Pancreas (tissue), 10 donors: ENCODE measurements around the gene ANKRD34A. TPM values are rescaled to one million over a fixed set of nuclear protein-coding genes. Genes with fewer than 3 reads are reported as not detected.

Source experiments
- ATAC-seq, 4 donors: fragments of 200-7000 bp; cut with Tn5 transposase; one replicate each; pipeline versions ENCODE4 v1.8.0 to v1.9.1; 2020; ENCODE audit warnings: mild to moderate bottlenecking in 4 of 4, moderate library complexity in 4 of 4
- DNase-seq, 6 donors: peaks; one replicate each; pipeline ENCODE4 v3.0.0-alpha.2; 2020
- FAIRE-seq: peaks from 2 replicates; lab custom pipeline; 2012; peaks lifted over from hg19 to GRCh38; lab: Jason Lieb, UNC
- H3K27ac ChIP-seq, 4 donors: fragments of 200-600 bp; sonication (generic); 1 replicate in 3 of 4; 2 replicates in 1 of 4; pipeline versions ENCODE4 v1.5.0 to v1.8.0; 2020
- H3K27me3 ChIP-seq, 4 donors: fragments of 200-600 bp; one replicate each; pipeline ENCODE4 v1.8.0; 2021
- H3K36me3 ChIP-seq, 3 donors: fragments of 200-600 bp; sonication (generic) in 1 of 3; one replicate each; pipeline versions ENCODE4 v1.5.0 to v1.8.0; 2020 to 2021
- H3K4me1 ChIP-seq, 3 donors: fragments of 200-600 bp; one replicate each; pipeline ENCODE4 v1.8.0; 2021
- H3K4me3 ChIP-seq, 4 donors: fragments of 200-600 bp; sonication (generic) in 2 of 4; one replicate each; pipeline versions ENCODE4 v1.5.0 to v1.8.0; 2020 to 2021
- H3K9me3 ChIP-seq, 4 donors: fragments of 200-600 bp; one replicate each; pipeline ENCODE4 v1.8.0; 2021
- CTCF ChIP-seq, 4 donors: fragments of 200-600 bp; sonication (generic) in 3 of 4; IDR thresholded peaks; one replicate each; pipeline versions ENCODE4 v1.5.0 to v1.8.0; 2021; ENCODE audit warnings: antibody characterized with exemption in 4 of 4
- WGBS, 2 donors: extraction: QIAGEN DNeasy Blood & Tissue Kit; methylation state at CpG; one replicate each; pipeline ENCODE4 v1.1.7; 2013; 5-methylcytosine and 5-hydroxymethylcytosine counted together
- intact Hi-C, 3 donors: fragments of 100-400 bp; cut with DNase I; formaldehyde crosslinking; loops; one replicate each; pipeline versions ENCODE4 v1.11.1 to v1.14.2; 2022
- polyA plus RNA-seq, 2 donors: library from polyadenylated mRNA; stranded (reverse); fragments of 200-250 nt; gene quantifications; one replicate each; pipeline ENCODE4 v1.2.3, GENCODE V29; 2013
- total RNA-seq, 6 donors: library from RNA; stranded (reverse); fragmentation: NEBNext Ultra II Directional in 4 of 6; extraction: Animal tissue kit (Norgen Biotek cat#: 25700) in 4 of 6; gene quantifications; one replicate each; pipeline versions ENCODE4 v1.2.1 to v1.2.4, GENCODE V29; 2021 to 2023
- donor health status: healthy with polysubstance abuse.
- donor health status: DM: no; HTN: no; CAD: no; lungs with moderate emphysema.
- donor health status: DM: no; HTN: no; CAD: no.
- donor health status: control.
- donor health status: control.
- donor health status: Bipolar disorder and iron deficiency.
- donor health status: DM: yes; HTN: yes; CAD: no.
- donor health status: DM: no; HTN: no; CAD: no.
- donor health status: DM: no; HTN: no; CAD: no.
- donor health status: DM: yes; HTN: yes; CAD: no.

Gene ANKRD34A
- total and polyA plus RNA-seq, 8 donors = 0.04 to 0.38 (median 0.23) TPM

GRCh38 chr1:145975216-145975615 is 10.8 kb upstream of the ANKRD34A start:
- DNase-seq (peak in 1 of 6 donors; percentile 13), ATAC-seq (no peak), FAIRE-seq (no peak)
- Histone ChIP-seq H3K36me3 (no peaks in the 10 kb centered on the region), H3K4me3 (no peak overlapping the region), H3K27me3 (no peaks in the 10 kb centered on the region), H3K9me3 (no peaks in the 10 kb centered on the region), H3K27ac (no peak overlapping the region), H3K4me1 (peaks cover 20 to 23% (median 22%) of the 10 kb centered on the region in 3 donors)
- 78 to 80% methylated on average over 4 of the region's 4 CpGs for WGBS, 2 donors
- intact Hi-C loops = loop anchor here in 2 of 3 donors (2.0 to 5.0 kb wide), 2 partner anchors 34 to 37 kb away; no protein-coding TSS in a partner anchor
- TF ChIP-seq CTCF (IDR thresholded peaks at IDR 0.05) = no peak

DNA sequence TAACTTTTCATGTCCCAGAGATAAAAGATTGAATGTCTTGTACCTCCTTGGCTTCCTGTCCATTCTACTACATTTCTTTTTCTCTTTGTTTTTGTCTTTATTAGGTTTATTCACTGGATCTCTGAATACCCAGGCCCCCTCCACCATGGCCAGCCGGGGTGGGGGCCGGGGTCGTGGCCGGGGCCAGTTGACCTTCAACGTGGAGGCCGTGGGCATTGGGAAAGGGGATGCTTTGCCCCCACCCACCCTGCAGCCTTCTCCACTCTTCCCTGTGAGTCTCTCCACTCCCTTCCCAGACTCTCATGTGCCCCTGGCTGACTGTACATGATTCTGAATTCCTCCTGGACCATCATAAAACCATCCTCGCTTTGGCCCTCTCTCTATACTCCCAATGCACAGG is 10.3 kb upstream of the ANKRD34A start:
- Histone ChIP-seq H3K4me3 (no peak overlapping the region), H3K27ac (no peak overlapping the region), H3K4me1 (peaks cover 15 to 18% (median 17%) of the 10 kb centered on the region in 3 donors), H3K36me3 (no peaks in the 10 kb centered on the region), H3K27me3 (no peaks in the 10 kb centered on the region), H3K9me3 (no peaks in the 10 kb centered on the region)
- no peak for ATAC-seq
- 62 to 77% methylated on average over 7 of the region's 7 CpGs for WGBS, 2 donors
- TF ChIP-seq CTCF (IDR thresholded peaks at IDR 0.05) = no peak
- FAIRE-seq = no peak
- DNase-seq = peak in 1 of 6 donors; percentile 4
- intact Hi-C loops = loop anchor here in 2 of 3 donors (2.0 to 5.0 kb wide), 2 partner anchors 34 to 38 kb away; no protein-coding TSS in a partner anchor

- ATAC-seq (no peak), FAIRE-seq (no peak), DNase-seq (no peak)
- intact Hi-C loops = no loop called here
- H3K27ac ChIP-seq = no peak overlapping the region
- TF ChIP-seq CTCF (IDR thresholded peaks at IDR 0.05) = no peak
- no peaks in the 10 kb centered on the region for H3K36me3 ChIP-seq
- H3K4me3 ChIP-seq = no peak overlapping the region
- H3K27me3 ChIP-seq = no peaks in the 10 kb centered on the region
- WGBS, 2 donors = 64 to 65% methylated on average over 7 of the region's 7 CpGs
- H3K9me3 ChIP-seq = no peaks in the 10 kb centered on the region
- H3K4me1 ChIP-seq = peaks cover 0 to 1% (median under 1%) of the 10 kb centered on the region in 3 donors
Measured at GRCh38 chr1:145972580-145972979, 8.2 kb upstream of the ANKRD34A start.

- DNase-seq = no peak
- intact Hi-C loops = no loop called here
- no peak for FAIRE-seq
Measured at GRCh38 chr1:145967288-145967687, 2.9 kb upstream of the ANKRD34A start.

More at GRCh38 chr1:145967288-145967687, 2.9 kb upstream of the ANKRD34A start:
- no peak for ATAC-seq
- Histone ChIP-seq H3K27me3 (no peaks in the 10 kb centered on the region), H3K9me3 (no peaks in the 10 kb centered on the region), H3K36me3 (no peaks in the 10 kb centered on the region), H3K27ac (no peak overlapping the region), H3K4me1 (peaks cover 0 to 16% (median 5%) of the 10 kb centered on the region in 3 donors), H3K4me3 (no peak overlapping the region)
- no peak for TF ChIP-seq CTCF (IDR thresholded peaks at IDR 0.05)
- 94 to 95% methylated on average over 2 of the region's 2 CpGs for WGBS, 2 donors
